A673 (cell line): Measurements from ENCODE around the gene RAP1GAP.

ENCODE experiments used
- CTCF ChIP-seq: fragments of 300-800, 200-600 bp; sonication (generic); conservative IDR thresholded peaks from 2 replicates; pipeline ENCODE4 v1.5.1; 2017; ENCODE audit warnings: low read depth, mild to moderate bottlenecking, antibody characterized with exemption, low read length, moderate library complexity, mixed read lengths
- EZH2 ChIP-seq: fragments of 200-600 bp; sonication (generic); IDR thresholded peaks from 2 replicates; pipeline ENCODE4 v1.6.1; 2017; ENCODE audit warnings: borderline replicate concordance, low read depth, mild to moderate bottlenecking, mixed read lengths, antibody characterized with exemption, low read length; ENCODE audit not compliant: poor library complexity, severe bottlenecking

DNA sequence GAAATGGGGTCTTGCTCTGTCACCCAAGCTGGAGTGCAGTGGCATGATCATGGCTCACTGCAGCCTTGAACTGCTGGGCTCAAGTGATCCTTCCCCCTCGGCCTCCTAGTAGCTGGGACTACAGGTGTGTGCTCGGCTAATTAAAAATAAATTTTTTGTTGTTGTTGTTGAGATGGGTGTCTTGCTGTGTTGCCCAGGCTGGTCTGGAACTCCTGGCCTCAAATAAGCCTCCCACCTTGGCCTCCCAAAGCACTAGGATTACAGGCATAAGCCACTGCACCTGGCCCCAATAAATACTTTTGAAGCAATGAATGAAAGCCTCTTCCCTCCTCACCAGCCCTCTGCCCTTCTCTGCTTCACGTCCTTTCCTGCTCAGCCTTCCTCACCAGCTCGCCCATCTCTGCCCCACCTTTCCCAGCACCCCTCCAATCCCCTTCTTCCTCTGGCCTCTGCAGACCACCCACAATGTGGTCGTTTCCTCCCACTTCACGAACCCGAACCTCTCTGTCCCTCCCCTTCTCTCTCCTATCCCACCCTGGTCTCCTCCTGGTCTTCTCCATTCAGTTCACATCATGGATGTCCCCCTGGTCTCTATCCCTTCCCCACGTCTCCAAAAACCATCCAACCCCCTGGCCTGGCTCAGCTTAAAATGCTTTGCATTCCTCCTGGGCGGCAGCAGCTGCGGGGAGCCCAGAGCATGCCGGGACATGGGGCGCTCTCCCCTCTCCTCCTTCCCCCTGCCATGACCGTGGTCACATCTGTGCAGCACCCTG is 38.4 kb downstream of the RAP1GAP start:
- TF ChIP-seq CTCF (no peak), EZH2 (no peak)
